Activated CD8-positive, alpha-beta memory T cell treated with anti-CD3 and anti-CD28 coated beads, Interleukin-2, amount 50 U/mL, for 1 hour (primary cell): ENCODE results near the gene CHD5.

Source experiments
- DNase-seq: peaks from one replicate; pipeline ENCODE4 v3.0.0-alpha.2; 2020; ENCODE audit errors: extremely low read depth

The CHD5 gene

GRCh38 chr1:6174621-6175410, 5.3 kb downstream of the CHD5 start:
- no peak for DNase-seq

GRCh38 chr1:6172549-6172948, 7.6 kb downstream of the CHD5 start:
- DNase-seq: no peak

GRCh38 chr1:6171548-6172124, 8.5 kb downstream of the CHD5 start:
- DNase-seq: no peak

- DNase-seq: no peak
Observed at GRCh38 chr1:6170742-6171201, 9.3 kb downstream of the CHD5 start.

- no peak for DNase-seq
Observed at GRCh38 chr1:6170116-6170741, 9.9 kb downstream of the CHD5 start.

- DNase-seq: no peak
Observed at GRCh38 chr1:6168947-6169586, 11.1 kb downstream of the CHD5 start.

- no peak for DNase-seq
Observed at GRCh38 chr1:6167391-6168303, 12.5 kb downstream of the CHD5 start.

GRCh38 chr1:6166655-6167390, 13.3 kb downstream of the CHD5 start:
- no peak for DNase-seq

GRCh38 chr1:6166221-6166620, 13.9 kb downstream of the CHD5 start:
- DNase-seq: no peak

- no peak for DNase-seq
Observed at GRCh38 chr1:6165441-6165985, 14.6 kb downstream of the CHD5 start.

GRCh38 chr1:6165027-6165426, 15.1 kb downstream of the CHD5 start:
- DNase-seq: no peak

GRCh38 chr1:6163973-6164617, 16.0 kb downstream of the CHD5 start:
- no peak for DNase-seq

- DNase-seq: no peak
Observed at GRCh38 chr1:6163191-6163972, 16.7 kb downstream of the CHD5 start.

GRCh38 chr1:6162773-6163172, 17.3 kb downstream of the CHD5 start:
- DNase-seq: no peak

GRCh38 chr1:6162341-6162740, 17.8 kb downstream of the CHD5 start:
- no peak for DNase-seq

- no peak for DNase-seq
Observed at GRCh38 chr1:6158181-6158580, 21.9 kb downstream of the CHD5 start.

GRCh38 chr1:6157528-6158174, 22.5 kb downstream of the CHD5 start:
- no peak for DNase-seq

GRCh38 chr1:6157132-6157527, 23.0 kb downstream of the CHD5 start:
- DNase-seq: no peak
